GM18507 (cell line): ENCODE results near the gene MTG2.

Source experiments
- DNase-seq: peaks from one replicate; pipeline ENCODE4 v3.0.0; 2011; ENCODE audit warnings: low read depth; ENCODE audit not compliant: insufficient read length; ENCODE audit errors: extremely low spot score
- FAIRE-seq: peaks from 2 replicates; lab custom pipeline; 2011; peaks lifted over from hg19 to GRCh38; lab: Jason Lieb, UNC

MTG2 gene

GRCh38 chr20:62239278-62239879 is 56.6 kb downstream of the MTG2 start:
- DNase-seq, result no peak
- FAIRE-seq, result no peak

GRCh38 chr20:62240020-62240685 is 57.3 kb downstream of the MTG2 start:
- DNase-seq (no peak), FAIRE-seq (no peak)

GRCh38 chr20:62241506-62241905 is 58.7 kb downstream of the MTG2 start:
- DNase-seq, result no peak
- no peak for FAIRE-seq

GRCh38 chr20:62242176-62242575 is 59.3 kb downstream of the MTG2 start:
- no peak for DNase-seq
- FAIRE-seq, result no peak

- FAIRE-seq (no peak), DNase-seq (no peak)
Measured at GRCh38 chr20:62243106-62243505, 60.3 kb downstream of the MTG2 start.

- no peak for FAIRE-seq
- no peak for DNase-seq
Measured at GRCh38 chr20:62243906-62244515, 61.2 kb downstream of the MTG2 start.

- DNase-seq, result no peak
- no peak for FAIRE-seq
Measured at GRCh38 chr20:62244644-62245108, 61.8 kb downstream of the MTG2 start.

- no peak for FAIRE-seq
Measured at GRCh38 chr20:62245911-62246280, 63.1 kb downstream of the MTG2 start.

GRCh38 chr20:62246431-62246830 is 63.6 kb downstream of the MTG2 start:
- FAIRE-seq (no peak), DNase-seq (no peak)

More at GRCh38 chr20:62245911-62246280, 63.1 kb downstream of the MTG2 start:
- no peak for DNase-seq

- no peak for FAIRE-seq
- no peak for DNase-seq
Measured at GRCh38 chr20:62246872-62247652, 64.2 kb downstream of the MTG2 start.

- FAIRE-seq, result no peak
Measured at GRCh38 chr20:62248890-62249560, 66.2 kb downstream of the MTG2 start.

GRCh38 chr20:62252342-62252966 is 69.6 kb downstream of the MTG2 start:
- FAIRE-seq, result no peak
- DNase-seq, result no peak

More at GRCh38 chr20:62248890-62249560, 66.2 kb downstream of the MTG2 start:
- no peak for DNase-seq
